ENCODE results near the gene SETX. TPM values are rescaled to one million over a fixed set of nuclear protein-coding genes. Genes with fewer than 3 reads are reported as not detected.
A peak's percentile ranks its signal among the peaks of the same experiment; 100 is the strongest.

SETX gene
- total RNA-seq, 6 donors from 2014 or later = 44.3 to 91.4 (median 55.4) TPM

DNA sequence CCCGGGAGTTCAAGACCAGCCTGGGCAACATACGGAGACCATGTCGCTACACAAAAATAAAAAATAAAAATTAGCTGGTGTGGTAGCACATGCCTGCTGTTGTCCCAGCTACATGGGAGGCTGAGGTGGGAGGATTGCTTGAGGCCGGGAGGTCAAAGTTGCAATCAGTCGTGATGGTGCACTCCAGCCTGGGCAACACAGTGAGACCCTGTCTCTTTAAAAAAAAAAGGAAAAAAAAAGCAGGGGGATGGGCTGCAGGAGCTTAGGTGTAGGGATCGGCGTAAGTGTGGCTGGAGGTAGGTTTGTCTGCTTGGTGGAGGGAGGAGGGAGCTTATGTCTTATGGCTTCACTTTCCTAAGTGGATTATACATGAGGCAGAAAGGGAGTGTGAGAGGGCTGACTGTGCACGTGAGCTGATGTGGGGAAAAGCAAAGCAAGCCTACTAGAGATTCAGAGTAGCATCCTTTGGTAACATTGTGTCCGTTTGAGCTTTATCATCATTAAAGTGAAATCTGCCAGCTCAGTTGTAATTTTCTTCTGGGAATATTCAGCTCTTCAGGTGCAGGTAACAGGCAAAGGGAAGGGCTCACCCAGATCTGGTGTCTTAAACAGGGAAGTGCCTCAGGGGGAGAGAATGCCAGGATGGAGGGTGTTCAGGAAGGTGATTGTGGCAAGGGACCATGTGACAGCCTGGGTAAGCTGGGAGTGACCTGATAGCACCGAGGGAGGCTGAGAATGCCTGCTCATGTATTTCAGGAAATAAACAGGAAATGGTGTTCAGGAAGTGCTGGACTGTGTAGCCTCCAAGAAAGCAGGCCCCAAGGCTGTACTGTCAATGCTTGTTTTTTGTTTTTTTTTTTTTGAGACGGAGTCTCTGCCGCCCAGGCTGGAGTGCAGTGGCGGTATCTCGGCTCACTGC lies 17.6 kb upstream of the SETX start:
- TF ChIP-seq, protein P1, sequence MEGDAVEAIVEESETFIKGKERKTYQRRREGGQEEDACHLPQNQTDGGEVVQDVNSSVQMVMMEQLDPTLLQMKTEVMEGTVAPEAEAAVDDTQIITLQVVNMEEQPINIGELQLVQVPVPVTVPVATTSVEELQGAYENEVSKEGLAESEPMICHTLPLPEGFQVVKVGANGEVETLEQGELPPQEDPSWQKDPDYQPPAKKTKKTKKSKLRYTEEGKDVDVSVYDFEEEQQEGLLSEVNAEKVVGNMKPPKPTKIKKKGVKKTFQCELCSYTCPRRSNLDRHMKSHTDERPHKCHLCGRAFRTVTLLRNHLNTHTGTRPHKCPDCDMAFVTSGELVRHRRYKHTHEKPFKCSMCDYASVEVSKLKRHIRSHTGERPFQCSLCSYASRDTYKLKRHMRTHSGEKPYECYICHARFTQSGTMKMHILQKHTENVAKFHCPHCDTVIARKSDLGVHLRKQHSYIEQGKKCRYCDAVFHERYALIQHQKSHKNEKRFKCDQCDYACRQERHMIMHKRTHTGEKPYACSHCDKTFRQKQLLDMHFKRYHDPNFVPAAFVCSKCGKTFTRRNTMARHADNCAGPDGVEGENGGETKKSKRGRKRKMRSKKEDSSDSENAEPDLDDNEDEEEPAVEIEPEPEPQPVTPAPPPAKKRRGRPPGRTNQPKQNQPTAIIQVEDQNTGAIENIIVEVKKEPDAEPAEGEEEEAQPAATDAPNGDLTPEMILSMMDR (IDR thresholded peaks at IDR 0.05) = no peak
- TF ChIP-seq POLR2AphosphoS5 (IDR thresholded peaks at IDR 0.05) = peak; percentile 84 to 92
- peak in 2 of 4 donors; percentile 81 to 87 for TF ChIP-seq EP300 (IDR thresholded peaks at IDR 0.05)
- WGBS, 2 donors = 48 to 69% methylated on average over 14 of the region's 14 CpGs
- H3K9me3 ChIP-seq = no peaks in the 10 kb centered on the region
- H3K27ac ChIP-seq = peak overlapping the region; percentile 67 to 89 (median 76)
- H3K4me1 ChIP-seq = peaks cover 7 to 26% (median 19%) of the 10 kb centered on the region in 4 donors
- H3K27me3 ChIP-seq = no peaks in the 10 kb centered on the region
- H3K4me3 ChIP-seq = no peak overlapping the region
- DNase-seq = peak in 1 of 2 donors; percentile 84
- H3K36me3 ChIP-seq = peaks cover 3 to 23% (median 10%) of the 10 kb centered on the region in 4 donors
- peak; percentile 92 to 93 for ATAC-seq (ENCODE audit: low FRiP score in 2 of 2)

DNA sequence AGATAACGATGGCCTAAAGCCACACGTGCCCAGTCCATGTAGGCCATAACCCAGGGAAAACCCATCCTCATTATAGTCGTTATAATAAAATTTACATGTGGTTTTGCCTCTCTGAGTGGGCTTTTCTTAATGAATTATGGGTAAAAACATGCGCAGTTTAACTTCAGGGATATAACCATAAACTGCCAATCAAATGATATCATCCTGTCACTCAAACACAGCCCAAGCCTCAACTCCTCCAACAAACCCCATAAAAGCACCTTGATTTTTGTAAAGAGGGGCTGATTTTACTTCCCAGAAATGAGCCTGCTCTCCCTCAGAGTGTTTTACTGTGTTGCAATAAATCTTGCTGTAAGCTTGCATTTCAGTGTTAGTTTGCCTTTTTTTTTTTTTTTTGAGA lies 15.8 kb upstream of the SETX start:
- WGBS, 2 donors = 81 to 85% methylated on average over 4 of the region's 4 CpGs
- H3K27ac ChIP-seq = no peak overlapping the region
- no peak for DNase-seq

DNA sequence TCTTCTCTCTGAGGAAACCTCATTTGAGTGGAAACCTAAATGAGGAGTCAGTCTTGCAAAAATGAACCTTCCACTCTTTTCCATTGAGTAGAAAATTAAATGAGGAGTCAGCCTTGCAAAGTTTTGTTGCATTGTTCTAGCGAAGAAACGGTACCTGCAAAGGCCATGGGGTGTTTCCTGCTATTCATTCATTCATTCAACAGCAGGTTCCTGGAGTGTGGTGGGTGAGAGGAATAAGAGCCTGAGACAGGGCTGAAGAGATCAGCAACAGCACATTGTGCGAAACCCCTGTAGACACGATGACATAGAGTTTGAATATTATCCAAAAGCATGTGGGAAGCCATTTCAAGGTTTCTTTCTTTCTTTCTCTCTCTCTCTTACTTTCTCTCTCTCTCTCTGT lies 14.6 kb upstream of the SETX start:
- 86% methylated on average over 4 of the region's 4 CpGs for WGBS, 2 donors
- Histone ChIP-seq H3K27me3 (no peaks in the 10 kb centered on the region), H3K4me1 (peaks cover 7 to 26% (median 19%) of the 10 kb centered on the region in 4 donors), H3K36me3 (no peaks in the 10 kb centered on the region), H3K9me3 (no peaks in the 10 kb centered on the region), H3K4me3 (no peak overlapping the region), H3K27ac (no peak overlapping the region)
- DNase-seq (no peak), ATAC-seq (ENCODE audit: low FRiP score in 2 of 2) (no peak)
- TF ChIP-seq EP300 (IDR thresholded peaks at IDR 0.05) (no peak), POLR2AphosphoS5 (IDR thresholded peaks at IDR 0.05) (no peak), POLR2A (IDR thresholded peaks at IDR 0.05) (no peak)
- TF ChIP-seq, protein P1 (IDR thresholded peaks at IDR 0.05) = no peak

More for the DNA sequence above, 15.8 kb upstream of the SETX start:
- Histone ChIP-seq H3K9me3 (no peaks in the 10 kb centered on the region), H3K36me3 (peaks cover 0 to 5% (median 2%) of the 10 kb centered on the region in 4 donors), H3K27me3 (no peaks in the 10 kb centered on the region), H3K4me3 (no peak overlapping the region), H3K4me1 (peaks cover 7 to 26% (median 19%) of the 10 kb centered on the region in 4 donors)
- no peak for TF ChIP-seq POLR2A (IDR thresholded peaks at IDR 0.05)
- TF ChIP-seq POLR2AphosphoS5 (IDR thresholded peaks at IDR 0.05) = no peak
- TF ChIP-seq EP300 (IDR thresholded peaks at IDR 0.05) = no peak
- no peak for ATAC-seq (ENCODE audit: low FRiP score in 2 of 2)

DNA sequence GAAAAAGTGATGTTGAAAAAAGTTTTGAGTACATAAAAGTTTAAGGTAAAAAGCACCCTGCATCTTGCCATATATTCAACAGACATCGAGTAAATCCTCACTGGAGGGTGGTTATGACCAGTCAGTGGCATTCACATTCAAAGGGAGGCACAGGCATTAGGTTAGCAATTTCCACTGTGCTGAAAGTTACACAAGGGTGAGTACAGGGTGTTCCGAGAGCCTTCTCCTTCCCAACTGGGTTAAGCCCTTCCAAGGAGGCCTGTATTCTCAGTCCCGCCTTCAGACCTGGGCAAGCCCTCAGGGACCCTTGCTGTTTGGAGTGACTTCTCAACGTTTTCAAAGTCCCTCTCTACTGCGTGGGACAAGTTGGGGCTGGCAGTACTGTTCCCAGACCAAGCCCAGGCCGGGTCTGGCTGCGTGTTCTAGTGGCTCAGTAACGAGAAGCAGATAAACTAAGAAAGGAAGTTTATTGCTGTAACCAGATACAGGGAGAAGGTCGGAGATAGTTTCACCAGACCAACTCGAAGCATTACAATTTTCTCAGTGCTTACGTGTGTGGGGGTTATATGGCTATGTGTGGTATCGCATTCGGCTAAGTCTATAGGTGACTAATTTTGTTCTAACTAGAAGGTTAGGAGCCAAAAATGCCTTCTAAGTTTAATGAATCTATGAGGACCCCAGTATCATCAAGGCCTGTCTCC lies 13.0 kb upstream of the SETX start:
- no peaks in the 10 kb centered on the region for H3K36me3 ChIP-seq
- 72 to 78% methylated on average over 12 to 13 of the region's 13 CpGs for WGBS, 2 donors
- H3K9me3 ChIP-seq = no peaks in the 10 kb centered on the region
- ATAC-seq (ENCODE audit: low FRiP score in 2 of 2) = peak in 1 of 2 donors; percentile 70
- H3K4me3 ChIP-seq = no peak overlapping the region
- H3K27ac ChIP-seq = peak overlapping the region in 1 of 4 donors; percentile 5
- H3K4me1 ChIP-seq = peaks cover 0 to 15% (median 9%) of the 10 kb centered on the region in 4 donors
- no peak for DNase-seq
- H3K27me3 ChIP-seq = no peaks in the 10 kb centered on the region
- TF ChIP-seq POLR2AphosphoS5 (IDR thresholded peaks at IDR 0.05) = no peak
- TF ChIP-seq POLR2A (IDR thresholded peaks at IDR 0.05) = no peak
- TF ChIP-seq EP300 (IDR thresholded peaks at IDR 0.05) = no peak
- TF ChIP-seq, protein P1 (IDR thresholded peaks at IDR 0.05) = no peak

DNA sequence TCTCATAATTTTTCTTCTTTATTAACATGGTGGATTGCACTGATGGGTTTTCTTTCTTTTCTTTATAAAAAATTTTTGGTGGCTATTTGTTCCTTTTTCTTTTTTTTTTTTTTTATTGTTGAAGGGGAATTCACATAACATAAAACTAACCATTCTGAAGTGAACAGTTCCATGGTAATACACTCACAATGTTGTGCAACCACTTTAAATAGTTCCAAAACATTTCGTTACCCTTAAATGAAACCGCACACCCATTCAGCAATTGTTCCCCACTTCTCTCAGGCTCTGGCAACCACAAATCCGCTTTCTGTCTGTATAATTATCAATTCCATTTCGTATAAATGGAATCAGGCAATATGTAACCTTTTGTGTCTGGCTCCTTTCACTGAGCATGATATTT lies 11.7 kb upstream of the SETX start:
- H3K27me3 ChIP-seq = no peaks in the 10 kb centered on the region
- no peak overlapping the region for H3K4me3 ChIP-seq
- WGBS, 2 donors = 82 to 85% methylated on average over 4 of the region's 4 CpGs
- no peak for TF ChIP-seq POLR2A (IDR thresholded peaks at IDR 0.05)
- TF ChIP-seq EP300 (IDR thresholded peaks at IDR 0.05) = no peak
- TF ChIP-seq POLR2AphosphoS5 (IDR thresholded peaks at IDR 0.05) = no peak
- peaks cover 0 to 2% (median 0%) of the 10 kb centered on the region in 4 donors for H3K4me1 ChIP-seq
- ATAC-seq (ENCODE audit: low FRiP score in 2 of 2) = no peak
- no peaks in the 10 kb centered on the region for H3K9me3 ChIP-seq
- peak overlapping the region in 1 of 4 donors; percentile 15 for H3K27ac ChIP-seq
- no peak for DNase-seq
- H3K36me3 ChIP-seq = no peaks in the 10 kb centered on the region
